HG03565 (cell line): Measurements from ENCODE around the gene LYAR.

Experiments used
- ATAC-seq: cut with Tn5 transposase; IDR thresholded peaks from one replicate; pipeline ENCODE4 v1.9.1; 2021; ENCODE audit warnings: mild to moderate bottlenecking, moderate library complexity; ENCODE audit not compliant: unreplicated experiment

The LYAR gene

GRCh38 chr4:4225915-4226605, 63.9 kb downstream of the LYAR start:
- ATAC-seq = no peak
